Peyer's patch (tissue), 4 donors: ENCODE measurements around the gene STX16.

Source experiments
- POLR2A ChIP-seq, 2 donors: fragments of 450-650 bp; IDR thresholded peaks; one replicate each; pipeline ENCODE4 v1.5.1; 2017; ENCODE audit warnings: antibody characterized with exemption in 2 of 2, mild to moderate bottlenecking in 2 of 2, moderate library complexity in 2 of 2
- TF ChIP-seq, protein P1 (sequence below), 6 experiments: fragments of 450-650 bp in 4 of 6; fragments of 200-600 bp in 2 of 6; sonication (generic) in 1 of 6; IDR thresholded peaks; one replicate each; pipeline ENCODE4 v1.5.1; 2017 to 2019; ENCODE audit warnings: antibody characterized with exemption in 6 of 6, mild to moderate bottlenecking in 3 of 6, moderate library complexity in 1 of 6

DNA sequence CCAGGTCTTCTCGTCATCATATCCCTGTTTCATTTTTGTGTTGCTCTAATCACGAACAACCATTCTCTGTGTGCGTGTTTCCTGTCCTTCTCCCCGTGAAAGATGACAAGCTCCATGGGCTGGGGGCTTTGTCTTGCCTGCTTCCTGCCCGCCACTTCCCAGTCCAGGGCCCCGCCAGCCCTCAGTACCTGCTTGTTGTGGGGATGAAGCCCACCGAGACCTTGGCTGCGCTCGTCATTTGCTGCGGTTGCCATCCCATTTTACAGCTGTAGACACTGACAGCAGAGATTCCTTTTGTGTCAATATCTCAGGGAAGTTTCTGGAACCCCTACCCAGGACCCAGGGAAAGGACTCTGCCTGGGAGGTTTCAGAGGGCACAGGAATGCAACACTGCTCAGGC lies 40.3 kb upstream of the STX16 start:
- no peak for TF ChIP-seq POLR2A (IDR thresholded peaks at IDR 0.05)
- TF ChIP-seq, protein P1, sequence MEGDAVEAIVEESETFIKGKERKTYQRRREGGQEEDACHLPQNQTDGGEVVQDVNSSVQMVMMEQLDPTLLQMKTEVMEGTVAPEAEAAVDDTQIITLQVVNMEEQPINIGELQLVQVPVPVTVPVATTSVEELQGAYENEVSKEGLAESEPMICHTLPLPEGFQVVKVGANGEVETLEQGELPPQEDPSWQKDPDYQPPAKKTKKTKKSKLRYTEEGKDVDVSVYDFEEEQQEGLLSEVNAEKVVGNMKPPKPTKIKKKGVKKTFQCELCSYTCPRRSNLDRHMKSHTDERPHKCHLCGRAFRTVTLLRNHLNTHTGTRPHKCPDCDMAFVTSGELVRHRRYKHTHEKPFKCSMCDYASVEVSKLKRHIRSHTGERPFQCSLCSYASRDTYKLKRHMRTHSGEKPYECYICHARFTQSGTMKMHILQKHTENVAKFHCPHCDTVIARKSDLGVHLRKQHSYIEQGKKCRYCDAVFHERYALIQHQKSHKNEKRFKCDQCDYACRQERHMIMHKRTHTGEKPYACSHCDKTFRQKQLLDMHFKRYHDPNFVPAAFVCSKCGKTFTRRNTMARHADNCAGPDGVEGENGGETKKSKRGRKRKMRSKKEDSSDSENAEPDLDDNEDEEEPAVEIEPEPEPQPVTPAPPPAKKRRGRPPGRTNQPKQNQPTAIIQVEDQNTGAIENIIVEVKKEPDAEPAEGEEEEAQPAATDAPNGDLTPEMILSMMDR (IDR thresholded peaks at IDR 0.05) = no peak
